ENCODE measurements around the gene RHOB.

Gene RHOB

GRCh38 chr2:20446917-20447436, at the start of gene RHOB:
Gene RHOB, plus strand, starts transcription at chr2:20447074. Its CDS starts 392 bp downstream, at chr2:20447466.
- in situ Hi-C loops (cut with MboI; ENCODE audit: low sequenced_read_pairs, unreplicated experiment): no loop called here
- DNase-seq (ENCODE audit: low spot score): peak; percentile 100
- TF ChIP-seq CTCF (IDR thresholded peaks at IDR 0.05; ENCODE audit: borderline replicate concordance, control extremely low read depth, extremely low read depth, insufficient read depth, missing control alignments): no peak

- in situ Hi-C loops (cut with MboI; ENCODE audit: low sequenced_read_pairs, unreplicated experiment): no loop called here
- no peak for DNase-seq (ENCODE audit: low spot score)
- TF ChIP-seq CTCF (IDR thresholded peaks at IDR 0.05; ENCODE audit: borderline replicate concordance, control extremely low read depth, extremely low read depth, insufficient read depth, missing control alignments): no peak
Measured at GRCh38 chr2:20397811-20398447, 48.9 kb upstream of the RHOB start.

GRCh38 chr2:20398956-20399567, 47.8 kb upstream of the RHOB start:
- DNase-seq (ENCODE audit: low spot score): no peak
- TF ChIP-seq CTCF (IDR thresholded peaks at IDR 0.05; ENCODE audit: borderline replicate concordance, control extremely low read depth, extremely low read depth, insufficient read depth, missing control alignments): no peak
- in situ Hi-C loops (cut with MboI; ENCODE audit: low sequenced_read_pairs, unreplicated experiment): no loop called here

- in situ Hi-C loops (cut with MboI; ENCODE audit: low sequenced_read_pairs, unreplicated experiment): no loop called here
- no peak for DNase-seq (ENCODE audit: low spot score)
- TF ChIP-seq CTCF (IDR thresholded peaks at IDR 0.05; ENCODE audit: borderline replicate concordance, control extremely low read depth, extremely low read depth, insufficient read depth, missing control alignments): no peak
Measured at GRCh38 chr2:20400306-20400705, 46.6 kb upstream of the RHOB start.

GRCh38 chr2:20400787-20401488, 45.9 kb upstream of the RHOB start:
- in situ Hi-C loops (cut with MboI; ENCODE audit: low sequenced_read_pairs, unreplicated experiment): no loop called here
- no peak for TF ChIP-seq CTCF (IDR thresholded peaks at IDR 0.05; ENCODE audit: borderline replicate concordance, control extremely low read depth, extremely low read depth, insufficient read depth, missing control alignments)
- no peak for DNase-seq (ENCODE audit: low spot score)

GRCh38 chr2:20401489-20401835, 45.4 kb upstream of the RHOB start:
- in situ Hi-C loops (cut with MboI; ENCODE audit: low sequenced_read_pairs, unreplicated experiment): no loop called here
- DNase-seq (ENCODE audit: low spot score): no peak
- TF ChIP-seq CTCF (IDR thresholded peaks at IDR 0.05; ENCODE audit: borderline replicate concordance, control extremely low read depth, extremely low read depth, insufficient read depth, missing control alignments): no peak
